SK-N-SH treated with all-trans-retinoic acid at 6 μM for 48 hours (cell line): ENCODE results near the gene LAMC1.
A peak's percentile ranks its signal among the peaks of the same experiment; 100 is the strongest.

Source experiments
- ATAC-seq: fragments of 200-7000 bp; cut with Tn5 transposase; 3 replicates; pipeline ENCODE4 v1.9.1; 2020; ENCODE audit warnings: mild to moderate bottlenecking, moderate library complexity
- ARNTL ChIP-seq: fragments of 450-650 bp; formaldehyde crosslinking; IDR thresholded peaks from 2 replicates; pipeline ENCODE4 v1.5.0; 2020; ENCODE audit warnings: low read depth, mild to moderate bottlenecking, moderate library complexity, borderline replicate concordance
- ISL1 ChIP-seq: fragments of 250-450 bp; sonication (Bioruptor Pico); IDR thresholded peaks from 2 replicates; pipeline ENCODE4 v2.1.2; 2022; ENCODE audit warnings: mild to moderate bottlenecking, moderate library complexity
- OSR1 ChIP-seq: fragments of 250-450 bp; sonication (Bioruptor Pico); IDR thresholded peaks from 2 replicates; pipeline ENCODE4 v1.8.0; 2022; ENCODE audit warnings: moderate library complexity, mild to moderate bottlenecking, inconsistent platforms
- PATZ1 ChIP-seq: fragments of 250-450 bp; sonication (Bioruptor Pico); IDR thresholded peaks from 2 replicates; pipeline ENCODE4 v1.8.0; 2020; ENCODE audit warnings: mild to moderate bottlenecking, moderate library complexity, borderline replicate concordance
- RARB ChIP-seq: fragments of 250-450 bp; sonication (Bioruptor Pico); IDR thresholded peaks from 2 replicates; pipeline ENCODE4 v1.8.0; 2021; ENCODE audit warnings: mild to moderate bottlenecking, moderate library complexity
- TCF4 ChIP-seq: fragments of 250-450 bp; sonication (Bioruptor Pico); IDR thresholded peaks from 2 replicates; pipeline ENCODE4 v1.8.0; 2021; ENCODE audit warnings: mild to moderate bottlenecking, moderate library complexity, borderline replicate concordance
- ZC3H10 ChIP-seq: fragments of 250-450 bp; sonication (Bioruptor Pico); IDR thresholded peaks from 2 replicates; pipeline ENCODE4 v1.5.1; 2021; ENCODE audit warnings: mild to moderate bottlenecking, moderate library complexity
- ZFP30 ChIP-seq: fragments of 450-650 bp; formaldehyde crosslinking; IDR thresholded peaks from 2 replicates; pipeline ENCODE4 v1.5.0; 2022; ENCODE audit warnings: mild to moderate bottlenecking, moderate library complexity
- ZNF565 ChIP-seq: fragments of 450-650 bp; formaldehyde crosslinking; conservative IDR thresholded peaks from 2 replicates; pipeline ENCODE4 v1.5.0; 2020; ENCODE audit warnings: low read depth, mild to moderate bottlenecking, moderate library complexity
- ZNF70 ChIP-seq: fragments of 450-650 bp; formaldehyde crosslinking; IDR thresholded peaks from 2 replicates; pipeline ENCODE4 v1.5.0; 2020; ENCODE audit warnings: mild to moderate bottlenecking, moderate library complexity
- TF ChIP-seq, protein P1 (sequence below): fragments of 250-450 bp; sonication (Bioruptor Pico); IDR thresholded peaks from 2 replicates; pipeline ENCODE4 v1.5.0; 2020; ENCODE audit warnings: mild to moderate bottlenecking, moderate library complexity
- TF ChIP-seq, protein P2 (sequence below): fragments of 250-450 bp; sonication (Bioruptor Pico); IDR thresholded peaks from 2 replicates; pipeline ENCODE4 v1.8.0; 2021; ENCODE audit warnings: low read depth, mild to moderate bottlenecking, moderate library complexity, borderline replicate concordance
- TF ChIP-seq, protein P3 (sequence below): fragments of 250-450 bp; sonication (Bioruptor Pico); IDR thresholded peaks from 2 replicates; pipeline ENCODE4 v1.5.1; 2020; ENCODE audit warnings: low read depth, mild to moderate bottlenecking, moderate library complexity

Gene LAMC1

GRCh38 chr1:183142171-183142570, 119.0 kb downstream of the LAMC1 start:
- ATAC-seq, result no peak
- TF ChIP-seq ISL1 (CRISPR knock-in tag), result no peak
- TF ChIP-seq PATZ1 (CRISPR knock-in tag), result no peak
- no peak for TF ChIP-seq ZFP30 (CRISPR knock-in tag)
- no peak for TF ChIP-seq TCF4
- no peak for TF ChIP-seq RARB (CRISPR knock-in tag)

DNA sequence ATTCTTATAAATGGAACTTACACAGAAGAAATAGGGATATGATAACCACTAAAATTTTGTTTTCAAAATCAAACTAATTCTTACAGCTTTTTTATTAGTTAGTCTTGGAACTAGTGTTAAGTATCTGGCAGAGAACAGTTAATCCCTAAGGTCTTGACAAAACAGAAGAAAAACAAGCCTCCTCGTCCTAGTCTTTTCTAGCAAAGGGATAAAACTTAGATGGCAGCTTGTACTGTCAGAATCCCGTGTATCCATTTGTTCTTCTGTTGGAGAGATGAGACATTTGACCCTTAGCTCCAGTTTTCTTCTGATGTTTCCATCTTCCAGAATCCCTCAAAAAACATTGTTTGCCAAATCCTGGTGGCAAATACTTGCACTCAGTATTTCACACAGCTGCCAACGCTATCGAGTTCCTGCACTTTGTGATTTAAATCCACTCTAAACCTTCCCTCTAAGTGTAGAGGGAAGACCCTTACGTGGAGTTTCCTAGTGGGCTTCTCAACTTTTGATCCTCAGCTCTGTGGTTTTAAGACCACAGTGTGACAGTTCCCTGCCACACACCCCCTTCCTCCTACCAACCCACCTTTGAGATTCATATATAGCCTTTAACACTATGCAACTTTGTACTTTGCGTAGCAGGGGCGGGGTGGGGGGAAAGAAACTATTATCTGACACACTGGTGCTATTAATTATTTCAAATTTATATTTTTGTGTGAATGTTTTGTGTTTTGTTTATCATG, 120.5 kb downstream of the LAMC1 start:
- TF ChIP-seq, protein P1, sequence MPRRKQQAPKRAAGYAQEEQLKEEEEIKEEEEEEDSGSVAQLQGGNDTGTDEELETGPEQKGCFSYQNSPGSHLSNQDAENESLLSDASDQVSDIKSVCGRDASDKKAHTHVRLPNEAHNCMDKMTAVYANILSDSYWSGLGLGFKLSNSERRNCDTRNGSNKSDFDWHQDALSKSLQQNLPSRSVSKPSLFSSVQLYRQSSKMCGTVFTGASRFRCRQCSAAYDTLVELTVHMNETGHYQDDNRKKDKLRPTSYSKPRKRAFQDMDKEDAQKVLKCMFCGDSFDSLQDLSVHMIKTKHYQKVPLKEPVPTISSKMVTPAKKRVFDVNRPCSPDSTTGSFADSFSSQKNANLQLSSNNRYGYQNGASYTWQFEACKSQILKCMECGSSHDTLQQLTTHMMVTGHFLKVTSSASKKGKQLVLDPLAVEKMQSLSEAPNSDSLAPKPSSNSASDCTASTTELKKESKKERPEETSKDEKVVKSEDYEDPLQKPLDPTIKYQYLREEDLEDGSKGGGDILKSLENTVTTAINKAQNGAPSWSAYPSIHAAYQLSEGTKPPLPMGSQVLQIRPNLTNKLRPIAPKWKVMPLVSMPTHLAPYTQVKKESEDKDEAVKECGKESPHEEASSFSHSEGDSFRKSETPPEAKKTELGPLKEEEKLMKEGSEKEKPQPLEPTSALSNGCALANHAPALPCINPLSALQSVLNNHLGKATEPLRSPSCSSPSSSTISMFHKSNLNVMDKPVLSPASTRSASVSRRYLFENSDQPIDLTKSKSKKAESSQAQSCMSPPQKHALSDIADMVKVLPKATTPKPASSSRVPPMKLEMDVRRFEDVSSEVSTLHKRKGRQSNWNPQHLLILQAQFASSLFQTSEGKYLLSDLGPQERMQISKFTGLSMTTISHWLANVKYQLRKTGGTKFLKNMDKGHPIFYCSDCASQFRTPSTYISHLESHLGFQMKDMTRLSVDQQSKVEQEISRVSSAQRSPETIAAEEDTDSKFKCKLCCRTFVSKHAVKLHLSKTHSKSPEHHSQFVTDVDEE (CRISPR knock-in tag), result no peak
- TF ChIP-seq PATZ1 (CRISPR knock-in tag), result no peak
- no peak for ATAC-seq

- ATAC-seq, result no peak
- TF ChIP-seq RARB (CRISPR knock-in tag), result no peak
- no peak for TF ChIP-seq ZFP30 (CRISPR knock-in tag)
- no peak for TF ChIP-seq ZC3H10
- no peak for TF ChIP-seq ZNF70 (CRISPR knock-in tag)
- no peak for TF ChIP-seq ZNF565 (CRISPR knock-in tag)
Measured at GRCh38 chr1:183144752-183145151, 121.5 kb downstream of the LAMC1 start.

GRCh38 chr1:183147735-183148134, 124.5 kb downstream of the LAMC1 start:
- ATAC-seq, result peak; percentile 42
- TF ChIP-seq ZFP30 (CRISPR knock-in tag) (no peak), ARNTL (CRISPR knock-in tag) (no peak), TCF4 (no peak), OSR1 (no peak)
- TF ChIP-seq, protein P1 (CRISPR knock-in tag), result no peak

DNA sequence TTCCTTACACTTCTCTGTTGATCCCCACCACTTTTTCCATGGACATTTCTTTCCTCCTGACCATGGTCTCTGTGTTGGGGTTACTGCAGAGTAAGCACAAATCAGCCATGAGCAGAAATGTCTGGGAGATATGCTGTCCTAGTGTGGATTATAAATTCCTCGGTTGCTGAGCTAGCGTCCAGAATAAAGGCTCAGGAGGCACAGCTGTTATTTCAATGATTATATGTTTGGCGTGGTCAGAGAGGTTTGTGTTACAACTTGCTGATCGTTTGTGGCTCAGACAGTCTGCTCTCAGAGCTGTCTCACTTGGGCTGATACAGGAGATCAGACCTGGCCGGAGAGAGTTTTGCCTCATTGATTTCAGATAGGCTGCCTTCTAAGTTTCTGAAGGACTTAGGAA, 125.4 kb downstream of the LAMC1 start:
- TF ChIP-seq, protein P2, sequence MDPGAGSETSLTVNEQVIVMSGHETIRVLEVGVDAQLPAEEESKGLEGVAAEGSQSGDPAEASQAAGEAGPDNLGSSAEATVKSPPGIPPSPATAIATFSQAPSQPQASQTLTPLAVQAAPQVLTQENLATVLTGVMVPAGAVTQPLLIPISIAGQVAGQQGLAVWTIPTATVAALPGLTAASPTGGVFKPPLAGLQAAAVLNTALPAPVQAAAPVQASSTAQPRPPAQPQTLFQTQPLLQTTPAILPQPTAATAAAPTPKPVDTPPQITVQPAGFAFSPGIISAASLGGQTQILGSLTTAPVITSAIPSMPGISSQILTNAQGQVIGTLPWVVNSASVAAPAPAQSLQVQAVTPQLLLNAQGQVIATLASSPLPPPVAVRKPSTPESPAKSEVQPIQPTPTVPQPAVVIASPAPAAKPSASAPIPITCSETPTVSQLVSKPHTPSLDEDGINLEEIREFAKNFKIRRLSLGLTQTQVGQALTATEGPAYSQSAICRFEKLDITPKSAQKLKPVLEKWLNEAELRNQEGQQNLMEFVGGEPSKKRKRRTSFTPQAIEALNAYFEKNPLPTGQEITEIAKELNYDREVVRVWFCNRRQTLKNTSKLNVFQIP (CRISPR knock-in tag), result no peak
- TF ChIP-seq PATZ1 (CRISPR knock-in tag), result no peak
- TF ChIP-seq, protein P3, sequence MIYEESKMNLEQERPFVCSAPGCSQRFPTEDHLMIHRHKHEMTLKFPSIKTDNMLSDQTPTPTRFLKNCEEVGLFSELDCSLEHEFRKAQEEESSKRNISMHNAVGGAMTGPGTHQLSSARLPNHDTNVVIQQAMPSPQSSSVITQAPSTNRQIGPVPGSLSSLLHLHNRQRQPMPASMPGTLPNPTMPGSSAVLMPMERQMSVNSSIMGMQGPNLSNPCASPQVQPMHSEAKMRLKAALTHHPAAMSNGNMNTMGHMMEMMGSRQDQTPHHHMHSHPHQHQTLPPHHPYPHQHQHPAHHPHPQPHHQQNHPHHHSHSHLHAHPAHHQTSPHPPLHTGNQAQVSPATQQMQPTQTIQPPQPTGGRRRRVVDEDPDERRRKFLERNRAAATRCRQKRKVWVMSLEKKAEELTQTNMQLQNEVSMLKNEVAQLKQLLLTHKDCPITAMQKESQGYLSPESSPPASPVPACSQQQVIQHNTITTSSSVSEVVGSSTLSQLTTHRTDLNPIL (CRISPR knock-in tag), result no peak
- ATAC-seq, result peak; percentile 37
